Spleen (tissue), 11 donors: ENCODE data around the gene TGFA. TPM values are rescaled to one million over a fixed set of nuclear protein-coding genes. Genes with fewer than 3 reads are reported as not detected.

Experiments used
- DNase-seq: peaks from one replicate; pipeline ENCODE4 v3.0.0-alpha.2; 2020
- H3K27ac ChIP-seq, 8 donors: fragments of 200-600 bp; sonication (generic) in 7 of 8; 1 replicate in 4 of 8; 2 replicates in 4 of 8; pipeline versions ENCODE4 v1.5.0 to v1.8.0; 2016 to 2021; ENCODE audit warnings: inconsistent platforms in 4 of 8, mild to moderate bottlenecking in 4 of 8, moderate library complexity in 1 of 8
- H3K27me3 ChIP-seq, 7 donors: fragments of 200-600 bp; sonication (generic) in 6 of 7; replicated peaks in 1 of 7; 1 replicate in 4 of 7; 2 replicates in 3 of 7; pipeline versions ENCODE4 v1.5.0 to v1.8.0; 2016 to 2021; ENCODE audit warnings: inconsistent platforms in 3 of 7, mild to moderate bottlenecking in 1 of 7
- H3K36me3 ChIP-seq, 6 donors: fragments of 200-600 bp; sonication (generic) in 5 of 6; 1 replicate in 4 of 6; 2 replicates in 2 of 6; pipeline versions ENCODE4 v1.5.0 to v1.8.0; 2016 to 2021; ENCODE audit warnings: inconsistent platforms in 2 of 6
- H3K4me1 ChIP-seq, 6 donors: fragments of 200-600 bp; sonication (generic) in 5 of 6; 1 replicate in 3 of 6; 2 replicates in 3 of 6; pipeline versions ENCODE4 v1.5.0 to v1.8.0; 2016 to 2021; ENCODE audit warnings: inconsistent platforms in 3 of 6
- H3K4me3 ChIP-seq, 8 donors: fragments of 200-600 bp; sonication (generic) in 7 of 8; 1 replicate in 4 of 8; 2 replicates in 4 of 8; pipeline versions ENCODE4 v1.5.0 to v1.8.0; 2016 to 2021; ENCODE audit warnings: inconsistent platforms in 4 of 8, mild to moderate bottlenecking in 4 of 8, moderate library complexity in 2 of 8
- H3K9me3 ChIP-seq, 8 donors: fragments of 200-600 bp; sonication (generic) in 7 of 8; 1 replicate in 4 of 8; 2 replicates in 4 of 8; pipeline versions ENCODE4 v1.5.0 to v1.8.0; 2016 to 2021; ENCODE audit warnings: inconsistent platforms in 4 of 8
- CTCF ChIP-seq, 11 experiments: fragments of 200-600 bp in 7 of 11; fragments of 450-650 bp in 4 of 11; sonication (generic) in 4 of 11; IDR thresholded peaks in 8 of 11; conservative IDR thresholded peaks in 3 of 11; 1 replicate in 7 of 11; 2 replicates in 4 of 11; pipeline versions ENCODE4 v1.4.0 to v1.8.0; 2016 to 2021; ENCODE audit warnings: antibody characterized with exemption in 11 of 11, inconsistent platforms in 4 of 11, mild to moderate bottlenecking in 1 of 11
- POLR2A ChIP-seq, 3 donors: fragments of 450-650 bp; IDR thresholded peaks; one replicate each; pipeline ENCODE4 v1.5.1; 2017; ENCODE audit warnings: antibody characterized with exemption in 3 of 3, mild to moderate bottlenecking in 1 of 3
- POLR2AphosphoS5 ChIP-seq, 3 donors: sonication (generic); formaldehyde crosslinking; IDR thresholded peaks; one replicate each; pipeline ENCODE4 v1.5.1; 2017; ENCODE audit warnings: antibody characterized with exemption in 3 of 3
- WGBS, 5 donors: extraction: QIAGEN DNeasy Blood & Tissue Kit in 3 of 5; methylation state at CpG; one replicate each; pipeline versions ENCODE4 v1.1.5 to v1.1.7; 2013 to 2018; 5-methylcytosine and 5-hydroxymethylcytosine counted together
- intact Hi-C: fragments of 100-400 bp; cut with DNase I; formaldehyde crosslinking; loops from one replicate; pipeline ENCODE4 v1.15.0; 2023; ENCODE audit warnings: low total_unique reads
- polyA plus RNA-seq, 3 donors: library from polyadenylated mRNA; stranded (reverse); fragments of 200-250 nt; gene quantifications; one replicate each; pipeline ENCODE4 v1.2.1, GENCODE V29; 2013
- total RNA-seq, 7 donors: library from RNA; depleted of rRNA in 3 of 7; stranded (reverse); fragments of >200 nt in 3 of 7; fragmentation: NEBNext Ultra II Directional in 4 of 7; extraction: Animal tissue kit (Norgen Biotek cat#: 25700) in 4 of 7; gene quantifications; one replicate each; pipeline versions ENCODE4 v1.1.0 to v1.2.1, GENCODE V29; 2016 to 2021
- donor health status: healthy with polysubstance abuse.
- donor health status: DM: no; HTN: no; CAD: no; lungs with moderate emphysema.
- donor health status: DM: no; HTN: no; CAD: no.
- donor health status: Bipolar disorder and iron deficiency.
- donor health status: healthy.
- donor health status: DM: no; HTN: no; CAD: no.
- donor health status: DM: yes; HTN: yes; CAD: no.

The TGFA gene
- total and polyA plus RNA-seq, 10 donors, result 1.3 to 27.5 (median 13.2) TPM

- TF ChIP-seq CTCF (IDR thresholded peaks at IDR 0.05 in 8 of 11, conservative IDR thresholded peaks at IDR 0.05 in 3 of 11), result no peak
- no peak for TF ChIP-seq POLR2A (IDR thresholded peaks at IDR 0.05)
- no peak for TF ChIP-seq POLR2AphosphoS5 (IDR thresholded peaks at IDR 0.05)
- peaks cover 8 to 38% (median 31%) of the 10 kb centered on the region in 6 donors for H3K4me1 ChIP-seq
- H3K4me3 ChIP-seq, result no peak overlapping the region
- no peak for DNase-seq
- H3K36me3 ChIP-seq, result no peaks in the 10 kb centered on the region
- 78 to 93% (median 88%) methylated on average over 7 of the region's 7 CpGs for WGBS, 5 donors
- H3K27me3 ChIP-seq, result peaks cover 0 to 51% (median 16%) of the 10 kb centered on the region in 7 donors
- H3K27ac ChIP-seq, result no peak overlapping the region
- intact Hi-C loops, result no loop called here
- H3K9me3 ChIP-seq, result no peaks in the 10 kb centered on the region
These were observed 3.7 kb downstream of the TGFA start for GRCh38 chr2:70549962-70550361.

- no peak overlapping the region for H3K27ac ChIP-seq
- H3K9me3 ChIP-seq, result no peaks in the 10 kb centered on the region
- no peaks in the 10 kb centered on the region for H3K36me3 ChIP-seq
- no peak for DNase-seq
- 88 to 94% (median 92%) methylated on average over 12 of the region's 12 CpGs for WGBS, 5 donors
- no peak for TF ChIP-seq POLR2AphosphoS5 (IDR thresholded peaks at IDR 0.05)
- TF ChIP-seq POLR2A (IDR thresholded peaks at IDR 0.05), result no peak
- TF ChIP-seq CTCF (IDR thresholded peaks at IDR 0.05 in 8 of 11, conservative IDR thresholded peaks at IDR 0.05 in 3 of 11), result no peak
- no peak overlapping the region for H3K4me3 ChIP-seq
- intact Hi-C loops, result no loop called here
- H3K4me1 ChIP-seq, result peaks cover 3 to 31% (median 23%) of the 10 kb centered on the region in 6 donors
- H3K27me3 ChIP-seq, result peaks cover 0 to 43% (median 15%) of the 10 kb centered on the region in 7 donors
These were observed 4.4 kb downstream of the TGFA start for GRCh38 chr2:70549064-70549710.

- Histone ChIP-seq H3K9me3 (no peaks in the 10 kb centered on the region), H3K36me3 (no peaks in the 10 kb centered on the region), H3K27me3 (peaks cover 0 to 34% (median 11%) of the 10 kb centered on the region in 7 donors), H3K27ac (no peak overlapping the region), H3K4me3 (no peak overlapping the region), H3K4me1 (peaks cover 2 to 21% (median 15%) of the 10 kb centered on the region in 6 donors)
- intact Hi-C loops, result no loop called here
- 81 to 87% (median 84%) methylated on average over 6 of the region's 6 CpGs for WGBS, 5 donors
- DNase-seq, result no peak
- no peak for TF ChIP-seq CTCF (IDR thresholded peaks at IDR 0.05 in 8 of 11, conservative IDR thresholded peaks at IDR 0.05 in 3 of 11)
- no peak for TF ChIP-seq POLR2AphosphoS5 (IDR thresholded peaks at IDR 0.05)
- no peak for TF ChIP-seq POLR2A (IDR thresholded peaks at IDR 0.05)
These were observed 5.4 kb downstream of the TGFA start for GRCh38 chr2:70548233-70548632.

GRCh38 chr2:70546885-70547284, 6.7 kb downstream of the TGFA start:
- intact Hi-C loops, result no loop called here
- no peak overlapping the region for H3K4me3 ChIP-seq
- H3K27me3 ChIP-seq, result peaks cover 0 to 27% (median 0%) of the 10 kb centered on the region in 7 donors
- peaks cover 0 to 8% (median 2%) of the 10 kb centered on the region in 6 donors for H3K4me1 ChIP-seq
- no peaks in the 10 kb centered on the region for H3K36me3 ChIP-seq
- H3K9me3 ChIP-seq, result no peaks in the 10 kb centered on the region
- no peak for TF ChIP-seq POLR2A (IDR thresholded peaks at IDR 0.05)
- no peak for TF ChIP-seq POLR2AphosphoS5 (IDR thresholded peaks at IDR 0.05)
- no peak for TF ChIP-seq CTCF (IDR thresholded peaks at IDR 0.05 in 8 of 11, conservative IDR thresholded peaks at IDR 0.05 in 3 of 11)
- DNase-seq, result no peak
- H3K27ac ChIP-seq, result no peak overlapping the region
- WGBS, 5 donors, result 51 to 88% (median 73%) methylated on average over 3 of the region's 3 CpGs
